Adrenal gland (tissue), 12 donors: ENCODE results near the gene MYBPHL. TPM values are rescaled to one million over a fixed set of nuclear protein-coding genes. Genes with fewer than 3 reads are reported as not detected.

ENCODE experiments used
- DNase-seq, 7 donors: peaks; one replicate each; pipeline ENCODE4 v3.0.0-alpha.2; 2019 to 2020
- H3K27ac ChIP-seq, 5 donors: fragments of 200-600 bp; sonication (generic) in 4 of 5; 1 replicate in 3 of 5; 2 replicates in 2 of 5; pipeline versions ENCODE4 v1.5.1 to v1.8.0; 2016 to 2020; ENCODE audit warnings: mild to moderate bottlenecking in 1 of 5
- H3K27me3 ChIP-seq: fragments of 200-600 bp; 2 replicates; pipeline ENCODE4 v1.8.0; 2021
- H3K36me3 ChIP-seq, 2 donors: fragments of 200-600 bp; replicated peaks in 1 of 2; 1 replicate in 1 of 2; 2 replicates in 1 of 2; pipeline versions ENCODE4 v1.5.1 to v1.8.0; 2018 to 2022
- H3K4me1 ChIP-seq, 2 donors: fragments of 200-600 bp; replicated peaks in 1 of 2; 1 replicate in 1 of 2; 2 replicates in 1 of 2; pipeline versions ENCODE4 v1.5.1 to v1.8.0; 2018 to 2021
- H3K4me3 ChIP-seq, 4 donors: fragments of 200-600 bp; sonication (generic) in 3 of 4; one replicate each; pipeline ENCODE4 v1.5.1; 2016 to 2018
- H3K9me3 ChIP-seq, 3 donors: fragments of 200-600 bp; sonication (generic) in 1 of 3; replicated peaks in 1 of 3; 1 replicate in 2 of 3; 2 replicates in 1 of 3; pipeline versions ENCODE4 v1.5.1 to v1.8.0; 2016 to 2021
- POLR2A ChIP-seq, 2 donors: fragments of 450-650 bp; IDR thresholded peaks; one replicate each; pipeline ENCODE4 v1.6.1; 2017; ENCODE audit warnings: antibody characterized with exemption in 2 of 2, mild to moderate bottlenecking in 2 of 2, moderate library complexity in 1 of 2
- WGBS, 4 donors: extraction: QIAGEN DNeasy Blood & Tissue Kit in 2 of 4; methylation state at CpG; one replicate each; pipeline versions ENCODE4 v1.1.5 to v1.1.7; 2013 to 2017; 5-methylcytosine and 5-hydroxymethylcytosine counted together
- intact Hi-C, 2 donors: fragments of 100-400 bp; cut with DNase I; formaldehyde crosslinking; loops; one replicate each; pipeline versions ENCODE4 v1.14.1 to v1.15.0; 2022 to 2023
- polyA plus RNA-seq, 3 donors: library from polyadenylated mRNA; stranded (reverse); fragments of 200-250 nt in 2 of 3; fragments of 350-450 nt in 1 of 3; fragmentation: Illumina TruSeq in 1 of 3; extraction: RNeasy Lipid Tissue Mini Kit (QIAGEN cat#74804) in 1 of 3; gene quantifications; one replicate each; pipeline ENCODE4 v1.2.3, GENCODE V29; 2013 to 2014
- total RNA-seq, 9 donors: library from RNA; depleted of rRNA in 4 of 9; stranded (reverse); fragments of >200 nt in 4 of 9; fragments of 120-200 nt in 1 of 9; fragmentation: NEBNext Ultra II Directional in 1 of 9; extraction: Animal tissue kit (Norgen Biotek cat#: 25700) in 1 of 9; gene quantifications; one replicate each; pipeline versions ENCODE4 v1.1.0 to v1.2.4, GENCODE V29; 2013 to 2023
- TF ChIP-seq, protein P1 (sequence below), 6 experiments: fragments of 450-650 bp in 4 of 6; fragments of 200-600 bp in 2 of 6; sonication (generic) in 1 of 6; IDR thresholded peaks; 1 replicate in 5 of 6; 2 replicates in 1 of 6; pipeline versions ENCODE4 v1.5.1 to v1.8.0; 2016 to 2021; ENCODE audit warnings: antibody characterized with exemption in 6 of 6, mild to moderate bottlenecking in 2 of 6, moderate library complexity in 1 of 6
- donor health status: healthy with polysubstance abuse.
- donor health status: Bipolar disorder and iron deficiency.
- donor health status: DM: yes; HTN: yes; CAD: no.
- donor health status: DM: no; HTN: no; CAD: no.
- donor health status: DM: no; HTN: no; CAD: no.
- donor health status: DM: yes; HTN: yes; CAD: no.

The MYBPHL gene
- total and polyA plus RNA-seq, 12 donors: 0.32 to 12.3 (median 0.51) TPM; not detected in 6

DNA sequence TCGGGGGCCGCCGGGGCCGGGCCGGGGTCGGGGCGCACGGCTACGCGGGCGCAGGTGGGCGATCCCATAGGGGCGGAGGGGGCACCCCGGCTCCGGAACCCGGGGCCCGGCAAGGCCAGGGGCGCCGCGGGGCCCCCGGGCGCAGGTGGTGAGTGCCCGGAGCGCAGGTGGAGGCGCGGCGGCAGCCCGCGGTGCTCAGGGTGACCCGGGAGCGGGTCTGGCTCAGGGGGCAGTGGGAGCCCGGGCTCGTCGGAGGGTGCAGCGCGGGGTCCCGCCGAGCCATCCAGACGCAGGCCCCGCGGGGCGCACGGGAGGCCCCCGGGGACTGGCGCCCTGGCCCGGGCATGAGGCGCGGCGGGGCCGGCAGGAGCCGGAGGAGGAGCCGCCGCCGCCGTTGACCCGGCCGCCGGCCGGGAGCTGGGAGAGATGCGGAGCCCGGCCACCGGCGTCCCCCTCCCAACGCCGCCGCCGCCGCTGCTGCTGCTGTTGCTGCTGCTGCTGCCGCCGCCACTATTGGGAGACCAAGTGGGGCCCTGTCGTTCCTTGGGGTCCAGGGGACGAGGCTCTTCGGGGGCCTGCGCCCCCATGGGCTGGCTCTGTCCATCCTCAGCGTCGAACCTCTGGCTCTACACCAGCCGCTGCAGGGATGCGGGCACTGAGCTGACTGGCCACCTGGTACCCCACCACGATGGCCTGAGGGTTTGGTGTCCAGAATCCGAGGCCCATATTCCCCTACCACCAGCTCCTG, 57.0 kb downstream of the MYBPHL start:
- TF ChIP-seq, protein P1, sequence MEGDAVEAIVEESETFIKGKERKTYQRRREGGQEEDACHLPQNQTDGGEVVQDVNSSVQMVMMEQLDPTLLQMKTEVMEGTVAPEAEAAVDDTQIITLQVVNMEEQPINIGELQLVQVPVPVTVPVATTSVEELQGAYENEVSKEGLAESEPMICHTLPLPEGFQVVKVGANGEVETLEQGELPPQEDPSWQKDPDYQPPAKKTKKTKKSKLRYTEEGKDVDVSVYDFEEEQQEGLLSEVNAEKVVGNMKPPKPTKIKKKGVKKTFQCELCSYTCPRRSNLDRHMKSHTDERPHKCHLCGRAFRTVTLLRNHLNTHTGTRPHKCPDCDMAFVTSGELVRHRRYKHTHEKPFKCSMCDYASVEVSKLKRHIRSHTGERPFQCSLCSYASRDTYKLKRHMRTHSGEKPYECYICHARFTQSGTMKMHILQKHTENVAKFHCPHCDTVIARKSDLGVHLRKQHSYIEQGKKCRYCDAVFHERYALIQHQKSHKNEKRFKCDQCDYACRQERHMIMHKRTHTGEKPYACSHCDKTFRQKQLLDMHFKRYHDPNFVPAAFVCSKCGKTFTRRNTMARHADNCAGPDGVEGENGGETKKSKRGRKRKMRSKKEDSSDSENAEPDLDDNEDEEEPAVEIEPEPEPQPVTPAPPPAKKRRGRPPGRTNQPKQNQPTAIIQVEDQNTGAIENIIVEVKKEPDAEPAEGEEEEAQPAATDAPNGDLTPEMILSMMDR (IDR thresholded peaks at IDR 0.05): no peak
- TF ChIP-seq POLR2A (IDR thresholded peaks at IDR 0.05): no peak
- no peaks in the 10 kb centered on the region for H3K9me3 ChIP-seq
- H3K4me1 ChIP-seq: peaks cover 0 to 10% of the 10 kb centered on the region in 2 donors
- 4 to 60% (median 4%) methylated on average over 1 to 80 of the region's 80 CpGs; no CpG with 5 or more reads in 1 of the 4 donors for WGBS, 4 donors
- peak in 1 of 7 donors; percentile 22 for DNase-seq
- H3K27ac ChIP-seq: no peak overlapping the region
- intact Hi-C loops: no loop called here
- H3K36me3 ChIP-seq: no peaks in the 10 kb centered on the region
- H3K4me3 ChIP-seq: peak overlapping the region in 1 of 4 donors; percentile 88
- no peaks in the 10 kb centered on the region for H3K27me3 ChIP-seq

DNA sequence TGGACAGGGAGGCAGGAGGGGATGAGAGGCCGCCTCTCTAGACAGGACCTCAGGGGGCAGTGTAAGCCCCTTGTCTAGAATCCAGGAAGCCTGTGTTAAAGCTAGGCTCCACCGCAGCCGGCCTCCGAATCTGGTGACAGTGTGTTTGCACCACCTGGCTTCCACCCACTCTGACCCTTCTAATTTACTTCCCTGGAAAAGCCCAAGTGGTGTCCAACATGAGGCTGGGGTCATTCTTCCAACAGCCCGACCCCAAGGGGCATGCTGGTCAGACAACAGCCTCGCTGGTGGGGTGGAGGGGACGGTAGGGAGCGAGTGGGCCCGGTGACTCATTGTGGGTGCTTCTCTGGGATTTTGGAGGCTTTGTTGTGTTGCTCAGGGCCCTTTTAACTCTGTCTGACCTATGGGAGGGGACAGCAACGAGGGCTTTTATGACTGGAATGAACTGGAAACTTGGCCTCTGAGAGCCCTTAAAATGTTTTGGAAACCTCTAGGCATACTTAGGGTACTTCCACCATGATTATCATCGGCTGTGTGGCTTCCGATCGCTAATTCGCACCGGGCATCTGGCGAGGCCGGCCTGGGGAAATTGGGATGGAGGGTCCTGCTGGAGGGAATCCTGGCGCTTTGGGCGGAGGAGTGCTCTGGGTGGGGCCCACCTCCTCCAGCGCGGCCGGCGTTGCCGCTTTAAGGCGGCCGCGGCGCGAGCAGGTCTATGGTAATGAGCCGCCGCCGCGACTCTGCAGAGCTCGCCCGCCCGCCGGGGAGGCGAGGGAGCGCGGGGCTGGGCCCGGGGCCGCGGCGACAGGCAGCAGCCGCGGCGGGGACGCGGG, 57.8 kb downstream of the MYBPHL start, which contains the start of gene CELSR2:
CELSR2 (plus strand) TSS at position 743 of the 833 bp plus-strand sequence. CDS start 541 bp downstream, outside the sequence.
- no peaks in the 10 kb centered on the region for H3K36me3 ChIP-seq
- peaks cover 0 to 6% of the 10 kb centered on the region in 2 donors for H3K4me1 ChIP-seq
- no peaks in the 10 kb centered on the region for H3K9me3 ChIP-seq
- no peaks in the 10 kb centered on the region for H3K27me3 ChIP-seq
- peak; percentile 13 to 66 (median 62) for DNase-seq
- intact Hi-C loops: no loop called here
- H3K4me3 ChIP-seq: peak within 1 kb of the TSS in 1 of 4 donors; percentile 88
- TF ChIP-seq, protein P1 (IDR thresholded peaks at IDR 0.05): no peak
- no peak for TF ChIP-seq POLR2A (IDR thresholded peaks at IDR 0.05)
- WGBS, 4 donors: 12 to 68% (median 14%) methylated on average over 8 to 49 of the region's 49 CpGs
- no peak within 1 kb of the TSS for H3K27ac ChIP-seq

DNA sequence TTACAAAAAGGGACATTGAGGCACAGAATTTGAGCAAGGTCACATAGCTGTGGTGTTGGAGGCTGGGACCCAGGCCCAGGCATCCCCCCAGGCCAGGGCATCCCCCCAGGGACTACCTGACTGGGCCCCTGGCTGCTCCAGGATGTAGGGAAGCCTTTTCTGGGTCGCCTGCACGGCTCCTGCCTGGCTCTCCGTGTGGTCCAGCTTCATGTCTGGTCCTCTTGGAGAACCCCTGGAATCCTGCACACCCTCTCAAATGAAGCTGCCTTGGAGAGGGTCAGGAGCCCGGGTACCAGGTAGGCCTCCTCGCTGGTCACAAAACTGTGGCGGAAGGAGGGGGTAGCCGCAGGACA, 58.4 kb downstream of the MYBPHL start:
- intact Hi-C loops: no loop called here
- Histone ChIP-seq H3K36me3 (no peaks in the 10 kb centered on the region), H3K4me3 (no peak overlapping the region), H3K27me3 (no peaks in the 10 kb centered on the region), H3K9me3 (no peaks in the 10 kb centered on the region), H3K27ac (no peak overlapping the region), H3K4me1 (peaks cover 0 to 6% of the 10 kb centered on the region in 2 donors)
- 85 to 93% (median 91%) methylated on average over 4 to 7 of the region's 7 CpGs for WGBS, 4 donors
- no peak for TF ChIP-seq POLR2A (IDR thresholded peaks at IDR 0.05)
- TF ChIP-seq, protein P1 (IDR thresholded peaks at IDR 0.05): no peak
- peak in 1 of 7 donors; percentile 11 for DNase-seq
